Fibroblast of pulmonary artery (primary cell): ENCODE data around the gene MT1E.

ENCODE experiments used
- DNase-seq: peaks from one replicate; pipeline ENCODE4 v3.0.0-alpha.2; 2010; ENCODE audit warnings: low read depth
- H3K4me3 ChIP-seq: replicated peaks from 2 replicates; pipeline ENCODE4 v1.5.1; 2011; ENCODE audit warnings: low read depth, mild to moderate bottlenecking, control low read depth, low read length, moderate library complexity
- CTCF ChIP-seq: IDR thresholded peaks from 2 replicates; pipeline ENCODE4 v1.5.1; 2011; ENCODE audit warnings: mild to moderate bottlenecking, control low read depth, low read length, inconsistent platforms; ENCODE audit errors: missing control alignments

The MT1E gene

DNA sequence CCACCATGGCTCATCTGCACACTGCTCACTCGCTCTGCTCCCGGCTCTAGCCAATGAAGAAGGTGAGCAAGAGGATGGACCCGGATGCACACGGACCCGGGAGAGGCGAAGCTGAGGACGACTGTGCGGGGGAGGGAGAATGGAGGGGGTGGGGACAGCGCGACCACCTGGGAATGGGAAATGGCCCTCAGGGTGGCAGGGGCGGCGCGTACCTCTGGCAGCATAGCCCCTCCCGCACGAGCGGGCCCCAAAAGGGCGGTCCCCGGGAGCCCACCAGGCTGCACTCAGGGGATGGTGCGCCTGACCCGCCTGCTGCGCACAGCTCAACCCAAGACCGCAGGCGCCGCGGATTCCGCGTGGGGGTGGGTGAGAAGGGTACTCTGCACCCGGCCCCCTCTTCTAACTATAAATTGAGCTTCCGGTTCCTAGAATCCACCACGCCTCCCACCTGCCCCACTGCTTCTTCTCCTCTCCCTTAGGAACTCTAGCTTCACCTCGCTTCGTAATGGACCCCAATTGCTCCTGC lies 50.2 kb downstream of the MT1E start:
- peak overlapping the region; percentile 3 for H3K4me3 ChIP-seq
- no peak for TF ChIP-seq CTCF
- DNase-seq: no peak
